HepG2 (cell line): Measurements from ENCODE around the gene LARP1.

ENCODE experiments used
- CBX5 ChIP-seq: sonication (generic); formaldehyde crosslinking; IDR thresholded peaks from 2 replicates; pipeline ENCODE4 v1.4.0; 2020; ENCODE audit warnings: missing genetic modification reagents, borderline replicate concordance
- KMT2A ChIP-seq: sonication (generic); formaldehyde crosslinking; IDR thresholded peaks from 2 replicates; pipeline ENCODE4 v1.4.0; 2020; ENCODE audit warnings: missing genetic modification reagents
- POLR2AphosphoS5 ChIP-seq: IDR thresholded peaks from 2 replicates; pipeline ENCODE4 v1.6.1; 2012; ENCODE audit warnings: low read depth, low read length
- PRPF4 ChIP-seq: fragments of 200-400 bp; formaldehyde crosslinking; IDR thresholded peaks from 2 replicates; pipeline ENCODE4 v1.6.1; 2016; ENCODE audit warnings: low read length, low read depth; ENCODE audit not compliant: poor library complexity, severe bottlenecking
- U2AF1 ChIP-seq: fragments of 200-400 bp; formaldehyde crosslinking; optimal IDR thresholded peaks from 2 replicates; pipeline ENCODE3; 2017; ENCODE audit warnings: mild to moderate bottlenecking, low read depth, low read length
- TF ChIP-seq, protein P1 (sequence below): sonication (generic); formaldehyde crosslinking; IDR thresholded peaks from 2 replicates; pipeline ENCODE4 v1.5.1; 2020; ENCODE audit warnings: mild to moderate bottlenecking, missing genetic modification reagents, moderate library complexity
- TF ChIP-seq, protein P2 (sequence below): sonication (generic); formaldehyde crosslinking; IDR thresholded peaks from 2 replicates; pipeline ENCODE4 v1.5.0; 2020; ENCODE audit warnings: mild to moderate bottlenecking, missing genetic modification reagents, moderate library complexity
- TF ChIP-seq, protein P3 (sequence below): sonication (generic); formaldehyde crosslinking; IDR thresholded peaks from 2 replicates; pipeline ENCODE4 v1.4.0; 2020; ENCODE audit warnings: mild to moderate bottlenecking, missing genetic modification reagents

DNA sequence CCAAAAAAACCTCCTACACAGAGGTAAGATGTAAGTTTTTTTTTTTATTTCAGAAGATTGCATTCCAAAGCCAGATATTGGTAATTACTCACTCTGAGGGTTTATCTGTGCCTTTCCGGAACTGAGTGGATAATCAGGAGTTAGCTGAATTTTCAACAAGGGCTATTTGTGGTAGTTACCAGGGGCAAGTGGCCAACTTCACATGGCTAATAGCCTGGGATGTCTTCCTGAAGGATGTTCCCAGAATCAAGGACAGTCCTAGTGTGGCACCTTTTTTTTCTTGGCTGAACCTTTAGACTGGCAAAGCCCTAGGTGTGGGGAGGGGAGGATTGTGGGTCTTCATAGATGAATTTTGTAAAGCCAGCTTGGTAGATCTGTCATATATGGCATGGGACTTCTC is 7.1 kb downstream of the LARP1 start:
- TF ChIP-seq KMT2A (no peak), U2AF1 (no peak), POLR2AphosphoS5 (no peak), PRPF4 (no peak), CBX5 (CRISPR knock-in tag) (no peak)
- TF ChIP-seq, protein P1, sequence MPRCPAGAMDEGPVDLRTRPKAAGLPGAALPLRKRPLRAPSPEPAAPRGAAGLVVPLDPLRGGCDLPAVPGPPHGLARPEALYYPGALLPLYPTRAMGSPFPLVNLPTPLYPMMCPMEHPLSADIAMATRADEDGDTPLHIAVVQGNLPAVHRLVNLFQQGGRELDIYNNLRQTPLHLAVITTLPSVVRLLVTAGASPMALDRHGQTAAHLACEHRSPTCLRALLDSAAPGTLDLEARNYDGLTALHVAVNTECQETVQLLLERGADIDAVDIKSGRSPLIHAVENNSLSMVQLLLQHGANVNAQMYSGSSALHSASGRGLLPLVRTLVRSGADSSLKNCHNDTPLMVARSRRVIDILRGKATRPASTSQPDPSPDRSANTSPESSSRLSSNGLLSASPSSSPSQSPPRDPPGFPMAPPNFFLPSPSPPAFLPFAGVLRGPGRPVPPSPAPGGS (CRISPR knock-in tag) = no peak
- TF ChIP-seq, protein P2, sequence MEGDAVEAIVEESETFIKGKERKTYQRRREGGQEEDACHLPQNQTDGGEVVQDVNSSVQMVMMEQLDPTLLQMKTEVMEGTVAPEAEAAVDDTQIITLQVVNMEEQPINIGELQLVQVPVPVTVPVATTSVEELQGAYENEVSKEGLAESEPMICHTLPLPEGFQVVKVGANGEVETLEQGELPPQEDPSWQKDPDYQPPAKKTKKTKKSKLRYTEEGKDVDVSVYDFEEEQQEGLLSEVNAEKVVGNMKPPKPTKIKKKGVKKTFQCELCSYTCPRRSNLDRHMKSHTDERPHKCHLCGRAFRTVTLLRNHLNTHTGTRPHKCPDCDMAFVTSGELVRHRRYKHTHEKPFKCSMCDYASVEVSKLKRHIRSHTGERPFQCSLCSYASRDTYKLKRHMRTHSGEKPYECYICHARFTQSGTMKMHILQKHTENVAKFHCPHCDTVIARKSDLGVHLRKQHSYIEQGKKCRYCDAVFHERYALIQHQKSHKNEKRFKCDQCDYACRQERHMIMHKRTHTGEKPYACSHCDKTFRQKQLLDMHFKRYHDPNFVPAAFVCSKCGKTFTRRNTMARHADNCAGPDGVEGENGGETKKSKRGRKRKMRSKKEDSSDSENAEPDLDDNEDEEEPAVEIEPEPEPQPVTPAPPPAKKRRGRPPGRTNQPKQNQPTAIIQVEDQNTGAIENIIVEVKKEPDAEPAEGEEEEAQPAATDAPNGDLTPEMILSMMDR (CRISPR knock-in tag) = no peak
- TF ChIP-seq, protein P3, sequence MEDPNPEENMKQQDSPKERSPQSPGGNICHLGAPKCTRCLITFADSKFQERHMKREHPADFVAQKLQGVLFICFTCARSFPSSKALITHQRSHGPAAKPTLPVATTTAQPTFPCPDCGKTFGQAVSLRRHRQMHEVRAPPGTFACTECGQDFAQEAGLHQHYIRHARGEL (CRISPR knock-in tag) = no peak
